ENCODE measurements around the gene ACTL6B. TPM values are rescaled to one million over a fixed set of nuclear protein-coding genes. Genes with fewer than 3 reads are reported as not detected.

Gene ACTL6B
- total and polyA plus RNA-seq, 9 of the 15 experiments (the other 6 are each of a cell fraction or from before 2014, with no cell fraction given) = not detected

GRCh38 chr7:100688326-100688860 is 32.1 kb upstream of the ACTL6B start:
- CTCF ChIA-PET (ENCODE audit: low intra/inter-chr PET ratio) = no interaction called here
- H3K79me2 ChIP-seq (ENCODE audit: control insufficient read depth, insufficient read depth, low read length) = peaks cover 53% of the 10 kb centered on the region

More at GRCh38 chr7:100688326-100688860, 32.1 kb upstream of the ACTL6B start:
- no peak for FAIRE-seq
- H3K36me3 ChIP-seq (ENCODE audit: control insufficient read depth, insufficient read depth, low read length) = peaks cover 77% of the 10 kb centered on the region; the same call in 2 of the 3 replicates
- peaks cover 24% of the 10 kb centered on the region for H4K20me1 ChIP-seq (replicated peaks; ENCODE audit: control insufficient read depth, insufficient read depth, low read length)
- in situ Hi-C loops (cut with MboI) (no loop called here), intact Hi-C loops (cut with micrococcal nuclease) (no loop called here)
- peak in 2 of 4 experiments; percentile 8 to 11 for DNase-seq (ENCODE audit: extremely low read depth in 1 of 4, low spot score in 3 of 4)
- peak overlapping the region in 1 of 2 experiments; percentile 39; a peak in 2 of 4 replicates for H3K9ac ChIP-seq (ENCODE audit: insufficient read depth in 1 of 2, low read depth in 2 of 2, low read length in 2 of 2)
- ATAC-seq = no peak
- 87% methylated on average over 14 of the region's 16 CpGs for WGBS (ENCODE audit: insufficient coverage, low coverage, missing lambda C conversion rate)
- no peak overlapping the region for H2AFZ ChIP-seq (ENCODE audit: low read depth, low read length)
- no peak overlapping the region for H3K27ac ChIP-seq (ENCODE audit: extremely low read depth, low read depth, low read length)
- POLR2A ChIA-PET = interaction anchor here (1.1 to 1.6 kb wide), 3 partner anchors 9 to 13 kb away, joined by 3 to 5 read pairs (median 4); no protein-coding TSS in a partner anchor
- no peaks in the 10 kb centered on the region for H3K9me3 ChIP-seq (replicated peaks; ENCODE audit: control insufficient read depth, insufficient read depth, low read depth, low read length)
- no peaks in the 10 kb centered on the region for H3K9me1 ChIP-seq (ENCODE audit: control insufficient read depth, insufficient read depth, low read length)
- no peak overlapping the region for H3K4me3 ChIP-seq
- peaks cover 17 to 68% of the 10 kb centered on the region in 2 experiments for H3K4me1 ChIP-seq (replicated peaks in 1 of 2; ENCODE audit: control insufficient read depth in 2 of 2, insufficient read depth in 2 of 2, low read length in 2 of 2)
- no peaks in the 10 kb centered on the region for H3K27me3 ChIP-seq (ENCODE audit: control insufficient read depth in 2 of 2, insufficient read depth in 2 of 2, low read length in 2 of 2)
- H3K4me2 ChIP-seq (ENCODE audit: insufficient read depth, low read length) = no peak overlapping the region
- BruUV-seq (replicated peaks) = no TSS peak
- TF ChIP-seq HDAC2 (IDR thresholded peaks at IDR 0.05) = no peak
- no peak for TF ChIP-seq ARID4B (CRISPR knock-in tag; IDR thresholded peaks at IDR 0.05)
- TF ChIP-seq SFPQ (IDR thresholded peaks at IDR 0.05; ENCODE audit: low read depth, low read length) = no peak
- no peak for TF ChIP-seq DPF2 (IDR thresholded peaks at IDR 0.05)
- no peak for TF ChIP-seq GTF2E2 (tag; IDR thresholded peaks at IDR 0.05)
- TF ChIP-seq ZNF277 (CRISPR knock-in tag; IDR thresholded peaks at IDR 0.05; ENCODE audit: borderline replicate concordance) = no peak
- TF ChIP-seq NFATC3 (IDR thresholded peaks at IDR 0.05) = no peak
- no peak for TF ChIP-seq VEZF1 (CRISPR knock-in tag; IDR thresholded peaks at IDR 0.05)
- TF ChIP-seq GTF2F1 (IDR thresholded peaks at IDR 0.05; ENCODE audit: low read depth, low read length) = no peak
- no peak for TF ChIP-seq DIDO1 (tag; IDR thresholded peaks at IDR 0.05; ENCODE audit: low read depth)

Measured in K562 (cell line).